GM10266 (cell line): ENCODE measurements around the gene CDKN1B.

ENCODE experiments used
- DNase-seq: peaks from one replicate; pipeline ENCODE4 v3.0.0; 2012; ENCODE audit errors: extremely low spot score
- TF ChIP-seq, protein P1 (sequence below): IDR thresholded peaks from 2 replicates; pipeline ENCODE4 v1.5.1; 2012; ENCODE audit warnings: mild to moderate bottlenecking, low read depth; ENCODE audit not compliant: control insufficient read depth, insufficient read depth; ENCODE audit errors: missing control alignments

The CDKN1B gene

DNA sequence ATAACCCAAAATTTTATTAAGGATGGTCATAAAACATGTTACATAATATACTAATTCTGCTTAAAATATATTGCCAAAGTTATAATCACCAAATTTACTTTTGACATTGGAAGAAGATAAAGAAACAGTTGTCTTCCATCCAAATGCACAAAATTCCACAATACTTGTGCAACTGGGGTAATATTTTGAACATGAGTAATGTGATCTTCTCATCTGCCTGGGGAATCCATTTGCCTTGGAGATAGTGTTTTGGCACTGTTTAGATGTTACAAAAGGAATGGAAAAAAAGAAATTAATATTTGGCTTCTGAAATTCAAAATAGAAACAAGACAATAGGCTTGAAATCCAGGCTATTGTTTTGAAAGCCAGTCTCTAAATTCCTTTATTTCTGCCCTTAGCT lies 30.2 kb upstream of the CDKN1B start:
- TF ChIP-seq, protein P1, sequence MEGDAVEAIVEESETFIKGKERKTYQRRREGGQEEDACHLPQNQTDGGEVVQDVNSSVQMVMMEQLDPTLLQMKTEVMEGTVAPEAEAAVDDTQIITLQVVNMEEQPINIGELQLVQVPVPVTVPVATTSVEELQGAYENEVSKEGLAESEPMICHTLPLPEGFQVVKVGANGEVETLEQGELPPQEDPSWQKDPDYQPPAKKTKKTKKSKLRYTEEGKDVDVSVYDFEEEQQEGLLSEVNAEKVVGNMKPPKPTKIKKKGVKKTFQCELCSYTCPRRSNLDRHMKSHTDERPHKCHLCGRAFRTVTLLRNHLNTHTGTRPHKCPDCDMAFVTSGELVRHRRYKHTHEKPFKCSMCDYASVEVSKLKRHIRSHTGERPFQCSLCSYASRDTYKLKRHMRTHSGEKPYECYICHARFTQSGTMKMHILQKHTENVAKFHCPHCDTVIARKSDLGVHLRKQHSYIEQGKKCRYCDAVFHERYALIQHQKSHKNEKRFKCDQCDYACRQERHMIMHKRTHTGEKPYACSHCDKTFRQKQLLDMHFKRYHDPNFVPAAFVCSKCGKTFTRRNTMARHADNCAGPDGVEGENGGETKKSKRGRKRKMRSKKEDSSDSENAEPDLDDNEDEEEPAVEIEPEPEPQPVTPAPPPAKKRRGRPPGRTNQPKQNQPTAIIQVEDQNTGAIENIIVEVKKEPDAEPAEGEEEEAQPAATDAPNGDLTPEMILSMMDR = no peak
- no peak for DNase-seq

DNA sequence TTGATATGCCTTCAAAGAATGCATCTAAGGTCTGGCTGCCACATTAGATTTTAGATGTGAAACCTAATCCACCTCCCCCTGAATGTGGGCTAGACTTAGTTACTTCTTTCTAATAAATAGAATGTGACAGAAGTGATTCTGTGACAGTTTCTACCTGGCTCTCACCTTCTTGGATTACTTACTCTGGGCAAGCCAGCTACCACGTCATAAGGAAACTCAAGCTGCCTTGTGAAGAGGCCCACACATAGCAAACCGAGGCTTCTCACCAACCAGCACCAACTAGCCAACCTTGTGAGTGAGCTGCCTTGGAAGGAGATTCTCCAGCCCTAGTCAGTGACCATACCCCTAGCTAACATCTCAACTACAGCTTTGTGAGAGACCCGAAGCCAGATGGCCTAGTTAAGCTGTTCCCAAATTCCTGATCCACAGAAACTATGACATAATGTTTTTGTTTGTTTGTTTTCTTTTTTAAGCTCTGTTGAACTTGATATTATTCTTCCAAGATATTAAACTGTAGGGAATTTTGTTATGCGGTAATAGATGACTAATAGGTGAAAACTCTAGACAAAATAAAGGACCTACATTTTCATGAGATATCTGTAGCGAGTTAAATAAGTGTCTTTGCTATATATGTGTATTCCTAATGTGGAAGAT lies 27.4 kb upstream of the CDKN1B start:
- TF ChIP-seq, protein P1 = no peak
- no peak for DNase-seq

DNA sequence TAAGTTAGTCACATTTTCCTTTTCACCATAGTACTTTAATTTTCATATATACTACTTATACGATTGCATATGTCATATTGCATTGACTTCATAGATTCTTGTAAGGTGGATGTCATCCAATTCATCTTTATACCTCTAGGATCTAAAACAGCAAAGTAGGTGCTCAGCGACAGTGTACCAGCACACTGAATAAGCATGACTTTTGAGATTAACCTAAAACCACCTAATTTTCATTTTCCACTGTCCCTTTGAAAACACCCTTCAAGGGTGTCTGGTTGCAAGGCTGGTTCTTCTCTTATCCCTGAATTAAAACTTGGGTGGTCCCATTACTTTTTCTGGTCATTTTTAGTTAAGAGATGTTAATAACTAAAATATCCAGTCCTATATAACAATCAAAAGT lies 25.6 kb upstream of the CDKN1B start:
- TF ChIP-seq, protein P1 = no peak
- DNase-seq = no peak

DNA sequence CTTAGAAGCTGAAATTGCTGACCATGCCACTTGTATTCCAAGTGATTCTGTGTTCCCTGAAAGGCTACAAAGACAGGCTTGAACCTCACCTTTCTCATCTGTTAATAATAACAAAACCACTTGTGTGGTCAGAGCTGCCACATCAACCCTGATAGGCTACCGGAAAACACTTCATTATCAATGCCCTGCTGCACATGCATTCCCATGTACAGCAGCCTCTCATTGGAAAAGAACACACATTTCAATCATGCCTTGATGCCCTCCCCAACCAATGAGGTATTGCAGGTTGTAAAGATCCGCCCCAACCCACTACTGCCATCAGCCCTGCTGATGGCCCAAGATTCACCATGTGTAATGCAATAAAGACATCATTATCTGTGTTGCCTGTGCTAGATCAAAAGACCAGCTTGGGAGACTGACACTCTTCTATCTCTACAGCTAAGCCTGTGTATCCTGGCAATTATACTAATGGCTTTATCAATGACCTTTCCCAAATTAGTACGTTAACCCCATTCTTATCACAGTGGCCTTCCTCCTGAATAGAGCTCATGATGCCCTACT lies 24.0 kb upstream of the CDKN1B start:
- no peak for DNase-seq
- TF ChIP-seq, protein P1 = no peak

DNA sequence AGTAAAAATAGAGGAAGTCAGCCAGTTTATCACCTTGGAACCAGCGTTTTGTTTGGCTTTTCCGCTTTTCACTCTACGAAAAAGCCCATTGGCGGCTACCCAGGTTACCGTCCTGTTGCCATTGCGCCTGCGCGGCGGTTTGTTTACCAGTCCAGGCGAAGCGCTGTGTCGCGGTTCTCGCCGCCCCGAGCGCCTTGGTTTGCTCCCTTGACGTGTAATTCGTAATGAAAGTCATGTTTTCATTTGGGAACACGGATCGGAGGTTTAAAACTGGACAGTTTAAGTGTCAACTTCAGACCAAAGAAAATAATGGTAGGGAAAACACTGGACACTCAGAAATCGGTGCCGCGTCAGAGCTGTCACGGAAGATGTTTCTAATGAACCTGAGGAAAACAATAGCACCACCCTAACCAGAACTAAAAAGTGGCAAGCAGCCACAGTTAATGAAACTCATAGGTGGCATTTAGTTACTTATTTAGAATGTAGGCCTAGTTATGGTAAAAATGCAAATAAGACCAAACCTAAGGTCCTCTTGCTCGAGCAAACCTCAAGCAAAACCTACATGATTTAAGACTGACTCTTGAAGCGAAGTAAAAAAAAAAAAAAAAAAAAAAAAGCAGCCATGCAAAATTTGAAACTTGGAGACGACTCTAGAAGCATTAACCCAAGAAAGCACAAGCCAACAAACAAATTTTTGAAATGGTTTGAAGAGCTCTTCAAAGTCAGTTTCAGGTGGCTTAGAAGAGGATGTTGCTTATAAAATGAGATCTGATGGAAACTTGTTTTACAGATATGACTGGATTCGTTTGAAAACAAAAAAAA lies 20.4 kb upstream of the CDKN1B start:
- TF ChIP-seq, protein P1 = no peak
- DNase-seq = peak; percentile 75

DNA sequence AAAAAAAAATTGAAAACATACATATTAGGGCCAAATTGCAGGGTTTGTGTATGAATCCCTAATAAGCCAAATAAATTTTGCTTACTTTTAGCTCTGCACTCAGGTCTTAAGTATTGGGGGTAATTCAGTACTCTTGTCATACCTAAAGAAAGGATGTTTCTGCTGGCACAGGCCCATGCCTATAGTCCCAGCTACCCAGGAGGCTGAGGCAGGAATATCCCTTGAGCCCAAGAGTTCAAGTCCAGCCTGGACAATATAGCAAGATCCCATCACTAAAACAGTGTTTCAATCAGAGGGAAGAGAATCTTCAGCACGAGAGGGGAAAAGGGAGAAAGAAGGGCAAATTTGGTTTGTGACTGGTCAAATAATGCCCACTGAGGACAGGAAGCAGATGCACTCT lies 17.8 kb upstream of the CDKN1B start:
- TF ChIP-seq, protein P1 = no peak
- DNase-seq = no peak

DNA sequence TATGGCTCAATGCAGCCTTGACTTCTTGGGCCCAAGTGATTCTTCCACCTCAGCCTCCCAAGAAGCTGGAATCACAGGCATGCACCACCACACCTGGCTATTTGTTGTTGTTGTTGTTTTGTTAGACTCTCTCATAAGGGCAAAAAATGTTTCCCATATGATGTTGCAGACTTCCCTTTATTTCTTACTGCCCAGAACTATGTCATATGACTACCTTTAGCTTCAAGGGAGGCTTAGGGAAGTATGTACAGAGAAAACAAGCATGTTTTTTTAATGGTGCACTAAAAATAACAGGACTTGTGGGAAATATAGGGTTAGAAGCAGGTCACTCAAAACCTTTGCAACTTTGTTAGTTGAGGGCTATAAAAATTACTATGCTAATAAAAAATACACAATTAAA lies 16.9 kb upstream of the CDKN1B start:
- TF ChIP-seq, protein P1 = no peak
- no peak for DNase-seq
